Measurements from ENCODE around the gene NCKAP1. TPM values are rescaled to one million over a fixed set of nuclear protein-coding genes. Genes with fewer than 3 reads are reported as not detected.

NCKAP1 gene
- total RNA-seq, 4 donors from 2014 or later, result 94.5 to 146 (median 116) TPM

DNA sequence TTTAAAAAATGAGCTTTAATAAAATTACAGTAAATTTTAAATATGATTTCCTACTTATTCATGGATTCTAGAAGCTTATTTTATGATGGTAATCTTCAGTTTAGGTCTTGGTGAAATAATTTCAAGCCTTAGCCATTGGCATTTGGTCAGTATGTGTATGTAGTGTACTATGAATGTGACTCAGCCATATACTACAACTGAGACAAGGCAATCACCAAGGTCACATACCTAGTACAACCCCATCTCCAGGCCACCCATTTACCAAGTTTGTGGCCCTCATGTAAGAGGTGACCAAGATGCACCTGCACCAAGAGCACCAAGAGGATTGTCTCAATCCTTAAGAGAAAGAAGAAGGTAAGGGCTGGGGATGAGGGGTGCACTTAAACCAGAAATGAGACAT lies 117.0 kb downstream of the NCKAP1 start:
- Histone ChIP-seq H3K36me3 (peaks cover 24% of the 10 kb centered on the region), H3K4me1 (no peaks in the 10 kb centered on the region), H3K4me3 (no peak overlapping the region), H3K9me3 (no peaks in the 10 kb centered on the region), H3K27ac (no peak overlapping the region), H3K27me3 (no peaks in the 10 kb centered on the region)
- no peak for DNase-seq (ENCODE audit: low spot score in 2 of 2)
- TF ChIP-seq EP300 (IDR thresholded peaks at IDR 0.05), result no peak
- TF ChIP-seq POLR2AphosphoS5 (IDR thresholded peaks at IDR 0.05), result no peak
- TF ChIP-seq, protein P1, sequence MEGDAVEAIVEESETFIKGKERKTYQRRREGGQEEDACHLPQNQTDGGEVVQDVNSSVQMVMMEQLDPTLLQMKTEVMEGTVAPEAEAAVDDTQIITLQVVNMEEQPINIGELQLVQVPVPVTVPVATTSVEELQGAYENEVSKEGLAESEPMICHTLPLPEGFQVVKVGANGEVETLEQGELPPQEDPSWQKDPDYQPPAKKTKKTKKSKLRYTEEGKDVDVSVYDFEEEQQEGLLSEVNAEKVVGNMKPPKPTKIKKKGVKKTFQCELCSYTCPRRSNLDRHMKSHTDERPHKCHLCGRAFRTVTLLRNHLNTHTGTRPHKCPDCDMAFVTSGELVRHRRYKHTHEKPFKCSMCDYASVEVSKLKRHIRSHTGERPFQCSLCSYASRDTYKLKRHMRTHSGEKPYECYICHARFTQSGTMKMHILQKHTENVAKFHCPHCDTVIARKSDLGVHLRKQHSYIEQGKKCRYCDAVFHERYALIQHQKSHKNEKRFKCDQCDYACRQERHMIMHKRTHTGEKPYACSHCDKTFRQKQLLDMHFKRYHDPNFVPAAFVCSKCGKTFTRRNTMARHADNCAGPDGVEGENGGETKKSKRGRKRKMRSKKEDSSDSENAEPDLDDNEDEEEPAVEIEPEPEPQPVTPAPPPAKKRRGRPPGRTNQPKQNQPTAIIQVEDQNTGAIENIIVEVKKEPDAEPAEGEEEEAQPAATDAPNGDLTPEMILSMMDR (IDR thresholded peaks at IDR 0.05), result no peak
- no peak for TF ChIP-seq POLR2A (IDR thresholded peaks at IDR 0.05)

DNA sequence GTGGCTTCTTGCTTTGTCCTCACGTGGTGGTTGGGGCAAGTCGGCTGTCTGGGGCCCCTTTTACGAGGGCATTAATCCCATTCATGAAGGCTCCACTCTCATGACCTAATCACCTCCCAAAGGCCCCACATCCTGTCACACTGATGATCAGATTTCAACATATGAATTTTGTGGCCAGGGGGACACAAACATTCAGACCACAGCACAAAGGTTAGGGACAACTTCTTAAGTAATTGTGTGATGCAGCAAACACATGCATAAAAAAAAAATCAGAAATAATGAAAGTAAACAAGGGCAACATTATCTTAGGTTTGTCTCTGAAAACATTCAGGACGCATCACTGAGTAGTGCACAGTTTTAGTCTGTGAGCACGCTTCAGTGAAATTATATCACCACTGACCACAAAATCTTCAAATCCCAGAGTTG lies 117.6 kb downstream of the NCKAP1 start:
- H3K36me3 ChIP-seq, result peaks cover 22% of the 10 kb centered on the region
- WGBS, result 82% methylated on average over 5 of the region's 5 CpGs

DNA sequence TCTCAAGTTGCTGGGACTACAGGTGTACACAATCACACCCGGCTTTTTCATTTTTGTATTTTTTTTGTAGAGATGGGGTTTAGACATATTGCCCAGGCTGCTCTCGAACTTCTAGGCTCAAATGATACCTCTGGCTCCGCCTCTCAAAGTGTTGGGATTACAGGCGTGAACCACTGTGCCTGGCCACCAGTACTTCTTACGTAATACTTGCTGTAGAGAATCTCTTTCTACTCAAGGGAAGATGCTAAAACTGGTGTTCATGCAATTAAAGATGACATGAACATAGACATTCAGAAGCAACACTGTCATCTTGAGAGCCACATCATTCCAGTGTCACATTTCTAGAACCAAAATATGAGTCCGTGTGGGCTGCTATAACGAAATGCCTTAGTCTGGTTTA lies 118.2 kb downstream of the NCKAP1 start:
- H3K36me3 ChIP-seq, result peaks cover 24% of the 10 kb centered on the region
- no peaks in the 10 kb centered on the region for H3K4me1 ChIP-seq
- H3K27ac ChIP-seq, result no peak overlapping the region
- no peaks in the 10 kb centered on the region for H3K27me3 ChIP-seq
- no peak for DNase-seq (ENCODE audit: low spot score in 2 of 2)
- H3K9me3 ChIP-seq, result no peaks in the 10 kb centered on the region
- TF ChIP-seq, protein P1 (IDR thresholded peaks at IDR 0.05), result no peak
- TF ChIP-seq POLR2AphosphoS5 (IDR thresholded peaks at IDR 0.05), result no peak
- TF ChIP-seq POLR2A (IDR thresholded peaks at IDR 0.05), result no peak
- TF ChIP-seq EP300 (IDR thresholded peaks at IDR 0.05), result no peak
- no peak overlapping the region for H3K4me3 ChIP-seq
- 99% methylated on average over 7 of the region's 7 CpGs for WGBS

More for the DNA sequence above, 117.6 kb downstream of the NCKAP1 start:
- no peaks in the 10 kb centered on the region for H3K9me3 ChIP-seq
- TF ChIP-seq POLR2AphosphoS5 (IDR thresholded peaks at IDR 0.05) (no peak), EP300 (IDR thresholded peaks at IDR 0.05) (no peak), POLR2A (IDR thresholded peaks at IDR 0.05) (no peak)
- TF ChIP-seq, protein P1 (IDR thresholded peaks at IDR 0.05), result no peak
- no peaks in the 10 kb centered on the region for H3K27me3 ChIP-seq
- DNase-seq (ENCODE audit: low spot score in 2 of 2), result no peak
- no peaks in the 10 kb centered on the region for H3K4me1 ChIP-seq
- no peak overlapping the region for H3K27ac ChIP-seq
- no peak overlapping the region for H3K4me3 ChIP-seq

DNA sequence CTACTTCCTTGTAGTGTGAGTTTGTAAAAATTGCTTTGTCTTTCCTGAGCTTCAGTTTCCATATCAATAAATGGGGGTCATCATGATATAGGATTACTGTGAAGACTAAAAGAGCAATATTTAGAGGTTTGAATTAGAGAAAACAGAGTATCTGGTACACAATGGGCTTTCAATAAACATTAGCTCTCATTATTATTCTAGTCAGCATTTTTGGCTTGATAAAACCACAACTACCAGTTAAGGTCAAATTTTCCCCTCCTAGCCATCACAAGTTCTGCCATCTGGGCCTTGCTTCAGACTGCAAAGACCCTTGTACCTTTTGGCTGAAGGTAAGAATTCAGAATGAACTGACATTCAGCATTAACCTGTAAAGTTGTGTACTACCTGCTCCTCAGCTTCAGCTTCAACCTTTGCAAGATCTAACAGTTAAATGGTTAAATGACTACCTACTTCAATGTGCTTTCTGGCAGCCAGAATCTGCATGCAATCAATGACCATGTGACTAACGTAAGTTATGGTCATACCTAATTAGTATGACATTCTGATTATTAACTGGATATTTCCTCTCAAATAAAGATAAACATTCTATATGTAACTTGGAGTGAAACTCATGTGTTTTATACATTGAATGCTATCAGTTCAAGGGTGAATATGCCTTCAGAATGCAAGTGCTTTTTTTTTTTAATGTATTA lies 119.2 kb downstream of the NCKAP1 start:
- no peak for DNase-seq (ENCODE audit: low spot score in 2 of 2)
- Histone ChIP-seq H3K27me3 (no peaks in the 10 kb centered on the region), H3K4me1 (no peaks in the 10 kb centered on the region), H3K36me3 (peaks cover 32% of the 10 kb centered on the region), H3K4me3 (no peak overlapping the region), H3K9me3 (no peaks in the 10 kb centered on the region), H3K27ac (no peak overlapping the region)
- WGBS, result 48% methylated on average over 1 of the region's 1 CpG
- TF ChIP-seq POLR2A (IDR thresholded peaks at IDR 0.05), result no peak
- no peak for TF ChIP-seq POLR2AphosphoS5 (IDR thresholded peaks at IDR 0.05)
- TF ChIP-seq EP300 (IDR thresholded peaks at IDR 0.05), result no peak
- TF ChIP-seq, protein P1 (IDR thresholded peaks at IDR 0.05), result no peak

DNA sequence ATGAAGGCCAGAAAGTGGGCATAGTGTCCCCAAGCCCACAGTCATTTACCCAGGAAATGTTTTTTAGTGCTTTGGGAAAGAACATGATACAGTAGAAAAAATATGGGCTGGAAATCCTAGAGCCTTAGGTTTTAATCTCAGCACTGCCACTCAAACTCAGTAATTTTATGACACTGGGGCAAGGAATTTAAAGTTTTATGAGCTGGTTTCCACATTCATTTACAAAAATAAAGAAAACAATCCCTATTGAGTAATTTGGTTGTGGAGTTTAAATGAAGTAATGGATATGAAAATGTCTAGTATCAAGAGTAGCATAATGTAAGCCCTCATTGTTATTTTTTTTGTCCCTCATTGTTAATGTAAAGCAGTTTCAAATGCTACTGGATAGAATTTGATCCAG lies 120.3 kb downstream of the NCKAP1 start:
- no peak for TF ChIP-seq EP300 (IDR thresholded peaks at IDR 0.05)
- TF ChIP-seq POLR2AphosphoS5 (IDR thresholded peaks at IDR 0.05), result no peak
- TF ChIP-seq, protein P1 (IDR thresholded peaks at IDR 0.05), result no peak
- TF ChIP-seq POLR2A (IDR thresholded peaks at IDR 0.05), result no peak
- no peaks in the 10 kb centered on the region for H3K9me3 ChIP-seq
- H3K4me3 ChIP-seq, result no peak overlapping the region
- H3K4me1 ChIP-seq, result no peaks in the 10 kb centered on the region
- H3K27ac ChIP-seq, result no peak overlapping the region
- no peak for DNase-seq (ENCODE audit: low spot score in 2 of 2)
- H3K36me3 ChIP-seq, result peaks cover 35% of the 10 kb centered on the region
- no peaks in the 10 kb centered on the region for H3K27me3 ChIP-seq

All from suprapubic skin (tissue), 4 donors.